Activated naive CD4-positive, alpha-beta T cell treated with anti-CD3 and anti-CD28 coated beads, Interleukin-2, amount 10 ng/mL, durations not matched to agents 7 days and 5 days (primary cell): ENCODE data around the gene CALD1.

Experiments used
- CTCF ChIA-PET: fragments of 350-600 bp; sonication (Branson Sonifier 250); formaldehyde crosslinking; loops from one replicate; lab custom pipeline; 2021; ENCODE audit warnings: antibody characterized with exemption; lab: Charles Lee
- DNase-seq: peaks from one replicate; pipeline ENCODE4 v3.0.0-alpha.2; 2020
- H3K27ac Mint-ChIP-seq: one replicate; pipeline ENCODE4 v1.8.0; 2021; ENCODE audit warnings: mild to moderate bottlenecking, moderate library complexity, mixed read lengths
- H3K27me3 Mint-ChIP-seq: one replicate; pipeline ENCODE4 v1.8.0; 2021; ENCODE audit warnings: mild to moderate bottlenecking, mixed read lengths
- H3K36me3 Mint-ChIP-seq: one replicate; pipeline ENCODE4 v1.8.0; 2021; ENCODE audit warnings: mixed read lengths
- H3K4me1 Mint-ChIP-seq: one replicate; pipeline ENCODE4 v1.8.0; 2021; ENCODE audit warnings: mixed read lengths
- H3K4me3 Mint-ChIP-seq: one replicate; pipeline ENCODE4 v1.8.0; 2021; ENCODE audit warnings: mild to moderate bottlenecking, moderate library complexity, mixed read lengths
- H3K9me3 Mint-ChIP-seq: one replicate; pipeline ENCODE4 v1.8.0; 2021; ENCODE audit warnings: mixed read lengths

The CALD1 gene

DNA sequence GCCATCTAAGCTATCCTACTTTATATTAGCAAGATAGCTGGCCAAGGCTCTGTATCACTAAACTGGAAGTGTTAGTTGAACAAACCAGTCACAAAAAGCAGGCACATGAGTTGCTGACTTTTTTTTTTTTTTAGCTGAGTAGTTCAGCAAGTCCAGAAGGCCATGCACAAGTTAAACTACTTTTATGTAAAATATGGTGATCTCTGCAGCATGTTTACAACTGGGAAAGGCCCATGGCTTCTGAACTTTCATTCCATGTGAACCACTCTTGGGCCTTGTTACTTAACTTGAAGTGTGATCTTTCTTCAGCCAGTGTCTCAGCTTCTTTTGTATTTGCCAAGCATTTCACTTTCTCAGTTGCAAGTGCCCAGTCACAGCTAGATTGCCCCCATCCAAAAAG, 78.5 kb downstream of the CALD1 start:
- H3K9me3 Mint-ChIP-seq = peaks cover 10% of the 10 kb centered on the region
- no peak for DNase-seq
- H3K36me3 Mint-ChIP-seq = peaks cover 46% of the 10 kb centered on the region

DNA sequence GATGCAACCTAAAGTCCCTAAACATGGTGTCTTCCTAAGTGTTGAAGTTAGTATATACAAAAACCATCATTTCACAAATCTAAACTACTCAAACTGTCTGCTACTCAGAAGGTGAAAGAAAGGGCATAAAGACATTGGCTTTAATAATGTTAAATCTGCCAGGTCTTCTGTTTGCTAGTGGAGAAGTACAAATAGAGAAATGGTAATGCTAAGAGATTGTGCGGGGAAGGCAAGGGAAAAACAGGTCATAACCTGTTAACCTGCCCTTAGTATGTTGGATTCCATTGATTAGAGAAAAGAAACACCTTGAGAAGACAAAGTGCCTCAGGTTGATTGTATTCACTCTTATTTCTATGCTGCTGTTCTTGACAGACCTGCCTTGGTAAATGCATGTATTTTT, 80.3 kb downstream of the CALD1 start:
- Mint-ChIP-seq H3K4me1 (peaks cover 44% of the 10 kb centered on the region), H3K4me3 (no peak overlapping the region), H3K27me3 (no peaks in the 10 kb centered on the region), H3K27ac (no peak overlapping the region), H3K36me3 (peaks cover 40% of the 10 kb centered on the region), H3K9me3 (peaks cover 7% of the 10 kb centered on the region)
- CTCF ChIA-PET = no interaction called here
- DNase-seq = no peak

More for the DNA sequence above, 78.5 kb downstream of the CALD1 start:
- Mint-ChIP-seq H3K27me3 (no peaks in the 10 kb centered on the region), H3K4me3 (no peak overlapping the region), H3K27ac (no peak overlapping the region), H3K4me1 (peaks cover 36% of the 10 kb centered on the region)
- CTCF ChIA-PET = no interaction called here

DNA sequence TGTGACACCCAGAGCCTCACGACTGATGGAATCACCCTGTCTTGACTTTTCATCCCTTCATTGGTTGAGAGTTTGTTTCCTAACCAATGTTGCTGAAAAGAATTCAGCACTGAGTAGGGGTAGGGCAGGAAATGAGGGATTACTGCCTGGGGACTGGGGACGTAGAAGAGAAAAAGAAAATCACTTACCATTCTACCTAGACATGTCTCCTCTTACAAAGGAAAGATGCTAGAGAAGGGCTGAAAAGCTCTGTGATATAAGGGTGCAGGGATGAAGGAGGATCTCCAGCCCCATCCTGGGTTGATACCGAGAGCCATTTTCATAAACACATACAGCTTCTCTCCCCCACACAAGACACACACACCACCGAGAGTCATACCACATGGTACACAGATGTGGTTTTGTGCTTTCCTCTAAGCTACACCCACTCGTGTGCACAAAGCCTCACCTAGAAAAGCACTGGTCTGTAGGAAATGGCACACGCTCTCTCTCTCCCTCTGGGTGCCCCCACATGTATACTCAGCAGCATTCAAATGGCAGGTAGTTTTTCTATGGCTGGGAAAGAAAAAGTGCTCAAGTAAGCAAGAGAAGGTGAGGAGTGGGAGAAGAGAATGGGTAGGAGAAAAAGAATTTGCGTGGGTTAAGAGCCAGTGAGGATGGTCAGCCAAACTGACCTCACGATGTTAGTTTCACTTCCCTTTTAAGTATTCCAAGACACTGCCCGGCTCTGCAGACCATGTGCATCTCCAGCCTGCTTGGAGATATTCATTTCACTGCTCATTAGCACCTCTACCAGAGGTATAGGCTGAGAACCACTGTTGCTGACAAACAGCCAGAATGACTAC, 85.8 kb downstream of the CALD1 start:
- peak; percentile 74 for DNase-seq
- Mint-ChIP-seq H3K36me3 (peaks cover 16% of the 10 kb centered on the region), H3K27ac (peak overlapping the region; percentile 93), H3K9me3 (no peaks in the 10 kb centered on the region), H3K27me3 (no peaks in the 10 kb centered on the region), H3K4me1 (peaks cover 49% of the 10 kb centered on the region), H3K4me3 (peak overlapping the region; percentile 57)
- CTCF ChIA-PET = no interaction called here

DNA sequence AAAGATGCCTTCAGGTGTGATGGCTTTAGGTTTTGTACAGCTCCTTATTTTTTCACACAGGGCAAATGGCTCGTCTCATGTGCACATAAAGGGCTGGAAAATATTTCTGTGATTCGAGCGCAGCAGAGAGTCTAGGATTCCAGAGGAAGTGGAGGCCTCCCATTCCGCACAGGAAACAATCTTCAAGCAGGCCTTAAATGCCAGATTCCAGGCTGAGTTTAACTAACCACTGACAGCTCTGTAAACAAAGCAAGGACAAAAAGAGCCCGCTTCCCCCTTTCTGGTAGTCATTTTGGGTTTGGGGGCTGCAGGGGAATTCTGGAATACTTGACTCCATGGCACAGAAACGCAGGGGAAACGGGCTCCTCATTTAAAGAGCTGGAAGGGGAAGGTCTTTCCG, 87.2 kb downstream of the CALD1 start:
- Mint-ChIP-seq H3K36me3 (peaks cover 5% of the 10 kb centered on the region), H3K4me1 (peaks cover 58% of the 10 kb centered on the region), H3K27me3 (no peaks in the 10 kb centered on the region), H3K4me3 (no peak overlapping the region), H3K9me3 (no peaks in the 10 kb centered on the region), H3K27ac (no peak overlapping the region)
- no peak for DNase-seq
- CTCF ChIA-PET = no interaction called here

DNA sequence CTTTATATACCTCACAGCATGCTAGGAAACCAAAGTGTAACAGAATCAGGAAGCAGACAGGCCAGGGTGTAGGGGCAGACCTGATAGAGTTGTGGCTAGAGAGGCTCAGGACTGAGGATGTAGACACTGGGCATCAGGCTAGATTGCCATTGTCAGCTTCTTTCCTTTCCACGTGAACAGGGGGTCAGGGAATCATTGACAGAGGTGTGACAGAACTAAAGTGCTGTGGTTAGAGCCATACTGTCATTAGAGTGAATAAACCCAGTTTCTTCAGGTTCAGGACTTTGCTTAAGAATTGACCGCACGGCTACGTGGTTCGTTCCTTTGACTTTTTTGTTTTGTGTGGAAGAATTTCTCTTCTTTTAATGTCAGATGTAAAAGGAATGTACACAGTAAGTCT, 90.7 kb downstream of the CALD1 start:
- Mint-ChIP-seq H3K4me1 (peaks cover 44% of the 10 kb centered on the region), H3K27me3 (peaks cover 1% of the 10 kb centered on the region)

DNA sequence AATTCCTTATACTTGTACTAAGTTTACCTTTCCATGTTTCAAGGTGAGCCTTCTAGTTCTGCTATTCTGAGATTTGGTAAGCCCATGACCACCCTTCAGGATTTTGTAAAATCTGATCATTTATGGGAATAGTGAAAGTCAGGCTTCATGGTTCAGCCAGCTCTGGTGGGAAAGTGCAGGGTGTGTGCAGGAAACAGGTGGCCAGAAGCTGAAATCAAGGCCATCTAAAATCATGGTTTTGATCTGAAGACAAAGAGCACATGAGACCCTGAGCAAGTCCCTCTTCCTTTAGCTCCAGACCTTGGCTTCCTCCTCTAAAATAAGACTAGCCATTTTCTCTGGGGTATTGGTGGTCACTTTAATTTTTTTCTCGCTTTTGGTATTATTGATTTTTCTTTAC, 91.3 kb downstream of the CALD1 start:
- Mint-ChIP-seq H3K9me3 (no peaks in the 10 kb centered on the region), H3K4me1 (peaks cover 38% of the 10 kb centered on the region), H3K27ac (no peak overlapping the region), H3K4me3 (no peak overlapping the region), H3K27me3 (peaks cover 4% of the 10 kb centered on the region), H3K36me3 (no peaks in the 10 kb centered on the region)
- CTCF ChIA-PET = no interaction called here
- no peak for DNase-seq

More for the DNA sequence above, 90.7 kb downstream of the CALD1 start:
- no peak overlapping the region for H3K27ac Mint-ChIP-seq
- CTCF ChIA-PET = no interaction called here
- no peak overlapping the region for H3K4me3 Mint-ChIP-seq
- no peak for DNase-seq
- no peaks in the 10 kb centered on the region for H3K36me3 Mint-ChIP-seq
- no peaks in the 10 kb centered on the region for H3K9me3 Mint-ChIP-seq

DNA sequence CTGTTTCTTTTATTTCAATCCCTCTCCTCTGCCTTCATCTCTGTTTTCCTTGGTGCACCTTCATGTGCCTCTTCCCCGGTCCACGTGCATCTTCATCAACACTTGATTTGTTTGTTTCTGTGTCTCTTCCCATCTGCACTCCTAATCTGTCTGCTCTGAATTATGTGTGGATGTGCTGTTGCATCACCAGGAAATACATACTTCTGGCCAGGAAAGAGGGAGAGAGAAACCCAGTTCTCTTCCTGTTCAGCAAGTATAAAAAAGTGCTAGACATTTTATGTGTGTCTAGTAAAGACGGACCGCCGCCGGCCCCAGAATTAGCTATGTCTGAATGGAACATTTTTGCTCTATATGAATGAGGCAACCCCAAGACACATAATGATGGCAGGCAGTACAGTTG, 93.8 kb downstream of the CALD1 start:
- Mint-ChIP-seq H3K36me3 (no peaks in the 10 kb centered on the region), H3K4me1 (peaks cover 23% of the 10 kb centered on the region), H3K9me3 (no peaks in the 10 kb centered on the region), H3K27ac (no peak overlapping the region), H3K27me3 (peaks cover 7% of the 10 kb centered on the region), H3K4me3 (no peak overlapping the region)
- CTCF ChIA-PET = no interaction called here
- DNase-seq = no peak

DNA sequence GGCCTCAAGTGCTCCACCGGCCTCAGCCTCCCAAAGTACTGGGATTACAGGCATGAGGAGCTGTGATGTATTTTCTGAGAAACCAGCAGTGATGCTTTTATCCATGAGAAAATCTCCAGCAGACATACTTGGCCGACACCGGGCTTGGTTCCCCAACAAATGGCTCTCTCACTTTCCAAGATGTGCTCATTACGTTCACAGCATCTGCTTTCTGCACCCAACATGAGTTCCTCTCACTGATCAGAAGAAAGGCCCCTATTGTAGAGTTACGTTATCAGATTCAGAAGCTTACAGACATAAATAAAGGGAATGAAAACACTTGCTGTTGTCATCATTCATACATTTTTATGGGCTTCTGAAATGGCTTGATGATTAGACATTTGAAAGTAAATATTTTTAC, 95.0 kb downstream of the CALD1 start:
- Mint-ChIP-seq H3K4me1 (peaks cover 20% of the 10 kb centered on the region), H3K36me3 (no peaks in the 10 kb centered on the region), H3K27me3 (peaks cover 14% of the 10 kb centered on the region), H3K27ac (no peak overlapping the region), H3K4me3 (no peak overlapping the region), H3K9me3 (no peaks in the 10 kb centered on the region)
- CTCF ChIA-PET = no interaction called here
- no peak for DNase-seq

DNA sequence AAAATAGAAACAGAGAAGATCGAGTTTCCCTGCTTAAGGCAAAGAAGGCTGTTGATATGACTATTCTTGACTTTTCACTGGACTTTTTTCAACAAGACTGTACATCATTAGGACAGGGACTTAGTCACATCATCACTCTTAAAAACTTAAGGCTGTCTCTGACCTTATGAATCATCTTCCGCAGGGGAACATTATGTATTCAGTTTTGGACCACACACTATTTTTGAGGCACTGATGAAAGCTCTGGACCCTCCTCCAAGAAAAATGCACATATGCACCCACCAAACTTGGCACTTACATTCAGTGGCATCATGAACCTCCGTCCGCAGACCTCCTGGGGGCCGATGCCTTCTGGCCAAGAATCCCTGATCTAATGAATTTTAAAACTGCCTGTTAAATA, 96.4 kb downstream of the CALD1 start:
- no peaks in the 10 kb centered on the region for H3K9me3 Mint-ChIP-seq
- no peak for DNase-seq
- H3K27ac Mint-ChIP-seq = no peak overlapping the region
- H3K36me3 Mint-ChIP-seq = no peaks in the 10 kb centered on the region
- CTCF ChIA-PET = no interaction called here
- no peak overlapping the region for H3K4me3 Mint-ChIP-seq
- peaks cover 12% of the 10 kb centered on the region for H3K4me1 Mint-ChIP-seq
- H3K27me3 Mint-ChIP-seq = peaks cover 14% of the 10 kb centered on the region

DNA sequence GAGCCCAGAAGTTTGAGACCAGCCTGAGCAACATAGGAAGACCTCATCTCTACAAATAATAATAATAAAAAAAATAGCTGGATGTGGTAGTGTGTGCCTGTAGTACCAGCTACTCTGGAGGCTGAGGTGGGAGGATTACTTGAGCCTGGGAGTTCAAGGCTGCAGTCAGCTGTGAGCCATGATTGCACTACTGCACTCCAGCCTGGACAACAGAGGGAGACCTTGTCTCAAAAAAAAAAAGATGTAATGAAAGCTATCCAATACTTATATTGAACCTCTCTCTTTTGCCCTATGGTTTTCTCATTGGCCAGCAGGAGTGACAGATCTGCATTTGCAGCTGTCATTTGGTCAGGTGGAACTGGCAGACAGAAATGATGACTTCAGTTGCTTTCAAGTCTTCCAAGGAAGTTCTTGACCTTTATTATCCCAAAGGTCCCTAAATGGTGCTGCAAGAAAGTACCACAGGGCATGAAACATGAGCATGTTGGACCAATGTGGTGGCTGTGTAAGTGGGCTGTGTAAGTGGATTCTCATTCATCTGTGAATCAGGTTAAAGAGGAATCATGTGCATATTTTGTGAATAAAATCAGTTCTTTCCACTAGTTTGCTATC, 99.4 kb downstream of the CALD1 start:
- H3K27me3 Mint-ChIP-seq = peaks cover 14% of the 10 kb centered on the region
- no peak for DNase-seq
- no peaks in the 10 kb centered on the region for H3K36me3 Mint-ChIP-seq
- H3K9me3 Mint-ChIP-seq = no peaks in the 10 kb centered on the region
- no peaks in the 10 kb centered on the region for H3K4me1 Mint-ChIP-seq
- no peak overlapping the region for H3K27ac Mint-ChIP-seq
- CTCF ChIA-PET = interaction anchor here (0.6 to 1.0 kb wide), 2 partner anchors 58 to 372 kb away, joined by 3 to 4 read pairs; no protein-coding TSS in a partner anchor
- no peak overlapping the region for H3K4me3 Mint-ChIP-seq

DNA sequence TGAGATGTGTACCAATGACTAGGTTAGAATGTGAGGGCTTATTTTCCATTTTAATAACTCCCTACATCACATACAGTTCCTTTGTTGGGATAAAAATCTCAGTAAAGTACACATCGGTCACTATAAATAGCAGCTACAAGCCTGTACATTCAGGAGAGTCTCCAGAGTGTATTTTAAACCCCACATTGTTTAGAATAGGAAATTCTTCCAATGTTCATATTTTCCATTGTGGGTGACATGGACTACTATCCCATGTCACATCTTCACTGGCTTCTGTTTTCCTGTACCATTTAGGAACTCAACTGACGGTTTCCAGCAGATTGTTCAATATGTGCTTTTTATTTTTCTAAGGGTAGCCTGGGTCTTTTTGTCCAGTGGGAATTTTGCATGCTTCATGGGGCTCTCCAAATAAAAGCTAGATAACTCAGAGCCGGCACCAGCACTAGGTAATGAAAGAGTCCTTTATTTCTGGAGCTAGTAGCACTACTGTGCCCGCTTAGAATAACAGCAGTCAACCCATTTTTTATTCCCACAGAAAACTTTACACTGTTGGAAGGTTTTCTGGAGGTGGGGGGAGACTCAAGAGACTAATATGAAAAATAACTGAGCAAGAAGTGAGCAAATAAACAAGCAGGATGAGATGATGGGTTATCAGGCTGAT, 100.5 kb downstream of the CALD1 start:
- Mint-ChIP-seq H3K27me3 (peaks cover 14% of the 10 kb centered on the region), H3K9me3 (no peaks in the 10 kb centered on the region), H3K4me1 (no peaks in the 10 kb centered on the region), H3K4me3 (no peak overlapping the region), H3K36me3 (no peaks in the 10 kb centered on the region), H3K27ac (no peak overlapping the region)
- CTCF ChIA-PET = interaction anchor here (1.0 kb wide), 1 partner anchor 57 kb away, joined by 4 read pairs; no protein-coding TSS in a partner anchor
- DNase-seq = no peak

DNA sequence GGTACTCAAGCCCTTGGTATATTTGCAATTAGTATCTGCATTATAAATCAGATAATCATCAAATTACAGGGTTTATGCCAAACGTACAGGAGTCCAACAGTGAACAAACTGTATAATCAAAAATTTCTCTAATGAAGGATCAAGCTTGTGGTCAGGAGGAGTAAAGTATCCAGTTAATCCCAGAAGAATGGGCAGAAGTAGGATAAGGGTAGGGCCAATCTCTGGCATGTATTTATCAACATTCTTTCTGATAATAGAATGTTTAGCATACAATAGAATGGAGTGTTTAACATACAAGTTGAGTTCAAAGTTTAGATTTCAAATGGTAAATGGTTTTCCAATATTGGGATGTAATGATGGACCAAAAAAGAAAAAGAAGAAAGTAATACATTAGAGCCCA, 103.0 kb downstream of the CALD1 start:
- Mint-ChIP-seq H3K4me3 (no peak overlapping the region), H3K27me3 (peaks cover 10% of the 10 kb centered on the region)

DNA sequence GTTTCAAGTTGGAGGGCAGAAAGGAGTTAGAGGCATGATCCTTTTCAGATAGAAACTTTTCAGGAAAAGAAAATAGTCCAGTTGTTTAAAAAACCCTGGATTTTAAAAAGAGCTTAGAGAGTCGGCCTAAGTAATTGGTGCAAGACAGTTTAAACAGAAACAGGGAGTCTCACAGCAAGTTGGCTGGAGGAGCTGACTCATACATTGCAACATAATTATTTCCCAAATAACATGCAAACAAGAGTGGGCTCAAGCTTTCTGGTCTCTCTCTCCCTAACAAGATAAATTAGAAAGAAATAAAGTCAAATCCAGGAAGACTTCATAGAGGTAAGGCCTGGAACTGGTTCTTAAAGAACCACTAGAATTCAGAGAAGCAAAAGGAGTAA, 106.5 kb downstream of the CALD1 start:
- Mint-ChIP-seq H3K27me3 (no peaks in the 10 kb centered on the region), H3K4me3 (no peak overlapping the region), H3K9me3 (no peaks in the 10 kb centered on the region), H3K36me3 (no peaks in the 10 kb centered on the region), H3K4me1 (peaks cover 20% of the 10 kb centered on the region), H3K27ac (no peak overlapping the region)
- no peak for DNase-seq
- CTCF ChIA-PET = no interaction called here

More for the DNA sequence above, 103.0 kb downstream of the CALD1 start:
- no peak for DNase-seq
- Mint-ChIP-seq H3K4me1 (peaks cover 18% of the 10 kb centered on the region), H3K9me3 (no peaks in the 10 kb centered on the region), H3K27ac (no peak overlapping the region), H3K36me3 (no peaks in the 10 kb centered on the region)
- CTCF ChIA-PET = no interaction called here

DNA sequence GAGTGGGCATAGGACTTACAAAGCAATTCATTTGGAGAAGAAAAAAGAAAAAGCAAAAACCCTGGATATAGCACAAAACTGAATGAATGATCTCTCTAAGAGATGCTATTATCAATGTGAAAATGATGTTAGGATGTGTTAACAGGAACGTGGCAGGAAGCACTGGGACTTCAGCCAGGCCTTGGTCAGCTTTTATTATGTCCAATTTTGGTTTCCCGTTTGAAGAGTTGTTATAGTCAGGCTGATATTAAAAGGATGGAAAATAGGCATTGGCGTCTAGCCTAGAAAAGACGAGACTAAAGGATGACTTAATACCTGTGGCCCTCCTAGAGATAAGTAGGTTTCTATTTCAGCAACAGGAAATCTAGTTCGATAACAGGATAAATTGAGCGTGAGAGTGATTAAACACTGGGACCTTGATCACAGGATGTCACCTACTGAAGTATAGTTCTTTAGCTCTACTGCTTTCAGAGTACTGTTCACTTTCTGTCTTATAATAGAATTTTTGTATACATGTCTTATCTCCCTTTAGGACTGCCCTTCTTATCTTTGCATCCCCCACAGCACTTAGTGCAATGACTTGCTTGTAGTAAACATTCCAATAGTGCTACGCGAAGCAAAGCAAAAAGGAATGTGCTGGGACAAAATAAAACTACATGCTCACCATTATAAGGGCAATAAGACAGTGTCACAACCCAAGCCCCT, 107.1 kb downstream of the CALD1 start:
- DNase-seq = no peak
- Mint-ChIP-seq H3K36me3 (no peaks in the 10 kb centered on the region), H3K4me1 (peaks cover 24% of the 10 kb centered on the region), H3K27me3 (peaks cover 4% of the 10 kb centered on the region), H3K9me3 (no peaks in the 10 kb centered on the region), H3K27ac (peak overlapping the region; percentile 35), H3K4me3 (no peak overlapping the region)
- CTCF ChIA-PET = no interaction called here
